Type B pancreatic cell (in vitro differentiated cells): Measurements from ENCODE around the gene SLC16A6. TPM values are rescaled to one million over a fixed set of nuclear protein-coding genes. Genes with fewer than 3 reads are reported as not detected.
A peak's percentile ranks its signal among the peaks of the same experiment; 100 is the strongest.
"Not testable (repeated sequence)": the region's sequence is repeated elsewhere in the genome, so short reads cannot be mapped to it uniquely, and the experiment has no call there.

Source experiments
- DNase-seq: peaks from one replicate; pipeline ENCODE4 v3.0.0; 2021; ENCODE audit warnings: mixed read lengths; ENCODE audit not compliant: unreplicated experiment; ENCODE audit errors: extremely low spot score
- H3K27ac Mint-ChIP-seq: 2 replicates; pipeline ENCODE4 v1.8.0; 2021; ENCODE audit warnings: mild to moderate bottlenecking, mixed read lengths
- H3K27me3 Mint-ChIP-seq: 2 replicates; pipeline ENCODE4 v1.8.0; 2021; ENCODE audit warnings: mixed read lengths
- H3K36me3 Mint-ChIP-seq: 2 replicates; pipeline ENCODE4 v1.8.0; 2021; ENCODE audit warnings: mixed read lengths
- H3K4me1 Mint-ChIP-seq: one replicate; pipeline ENCODE4 v1.8.0; 2021; ENCODE audit warnings: mixed read lengths; ENCODE audit not compliant: unreplicated experiment
- H3K4me3 Mint-ChIP-seq: 2 replicates; pipeline ENCODE4 v1.8.0; 2021; ENCODE audit warnings: mild to moderate bottlenecking, mixed read lengths
- H3K9me3 Mint-ChIP-seq: 2 replicates; pipeline ENCODE4 v1.8.0; 2021; ENCODE audit warnings: mixed read lengths
- CTCF ChIP-seq: fragments of 200-600 bp; sonication (generic); conservative IDR thresholded peaks from 2 replicates; pipeline ENCODE4 v1.5.0; 2021; ENCODE audit warnings: antibody characterized with exemption, mild to moderate bottlenecking
- total RNA-seq: library from RNA; stranded (reverse); gene quantifications from 2 replicates; pipeline ENCODE4 v1.2.1, GENCODE V29; 2021; ENCODE audit warnings: low replicate concordance

Gene SLC16A6
- total RNA-seq, 1 donor from 2014 or later: 1.6 TPM

DNA sequence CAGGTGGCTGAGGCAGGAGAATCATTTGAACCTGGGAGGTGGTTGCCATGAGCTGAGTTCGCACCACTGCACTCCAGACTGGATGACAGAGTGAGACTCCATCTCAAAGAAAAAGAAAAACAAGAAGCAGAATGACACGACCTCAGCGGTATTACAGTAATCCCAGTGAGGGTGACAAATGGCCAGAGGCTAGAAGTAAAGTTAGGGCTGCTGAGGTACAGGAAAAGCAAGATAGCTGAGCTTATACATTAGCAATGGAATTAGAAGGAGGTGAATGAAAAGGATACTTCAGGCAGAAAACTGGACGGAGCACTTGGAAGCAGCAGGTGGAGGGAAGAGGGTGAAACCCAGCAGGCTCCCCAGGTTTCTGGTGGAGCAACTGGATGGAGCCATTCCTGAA lies 69.1 kb downstream of the SLC16A6 start:
- H3K27me3 Mint-ChIP-seq: no peaks in the 10 kb centered on the region
- peak overlapping the region; percentile 59 for H3K27ac Mint-ChIP-seq

GRCh38 chr17:68220786-68221185 lies 70.1 kb downstream of the SLC16A6 start:
- peaks cover 14% of the 10 kb centered on the region for H3K4me1 Mint-ChIP-seq
- not testable (repeated sequence) for DNase-seq, H3K27me3 Mint-ChIP-seq, H3K27ac Mint-ChIP-seq, H3K9me3 Mint-ChIP-seq, H3K4me3 Mint-ChIP-seq
- H3K36me3 Mint-ChIP-seq: peaks cover 11% of the 10 kb centered on the region

More for the DNA sequence above, 69.1 kb downstream of the SLC16A6 start:
- Mint-ChIP-seq H3K36me3 (peaks cover 11% of the 10 kb centered on the region), H3K4me3 (peak overlapping the region; percentile 31), H3K4me1 (peaks cover 14% of the 10 kb centered on the region), H3K9me3 (peaks cover 10% of the 10 kb centered on the region)
- TF ChIP-seq CTCF: no peak
- no peak for DNase-seq

DNA sequence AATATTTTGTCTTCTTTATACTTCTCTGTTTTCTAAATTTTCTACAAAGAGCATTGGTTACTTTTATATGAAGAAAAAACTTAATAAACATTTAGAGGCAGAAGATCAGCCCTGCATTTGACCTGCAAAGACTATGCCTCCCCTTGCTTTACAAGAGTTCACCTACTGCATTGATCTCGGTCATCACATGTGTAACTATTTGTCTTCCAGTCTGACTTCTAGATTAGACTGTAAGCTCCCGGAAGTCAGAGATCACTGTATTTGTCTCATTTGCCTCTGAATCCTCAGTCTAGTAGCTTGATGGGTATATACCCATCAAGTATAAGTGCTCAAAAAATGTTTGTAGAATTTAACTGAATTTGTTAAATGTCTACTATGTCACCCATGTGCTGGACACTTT lies 70.7 kb downstream of the SLC16A6 start:
- H3K4me1 Mint-ChIP-seq: peaks cover 14% of the 10 kb centered on the region
- not testable (repeated sequence) for H3K27ac Mint-ChIP-seq, H3K9me3 Mint-ChIP-seq, H3K27me3 Mint-ChIP-seq, H3K4me3 Mint-ChIP-seq, DNase-seq
- H3K36me3 Mint-ChIP-seq: peaks cover 11% of the 10 kb centered on the region

DNA sequence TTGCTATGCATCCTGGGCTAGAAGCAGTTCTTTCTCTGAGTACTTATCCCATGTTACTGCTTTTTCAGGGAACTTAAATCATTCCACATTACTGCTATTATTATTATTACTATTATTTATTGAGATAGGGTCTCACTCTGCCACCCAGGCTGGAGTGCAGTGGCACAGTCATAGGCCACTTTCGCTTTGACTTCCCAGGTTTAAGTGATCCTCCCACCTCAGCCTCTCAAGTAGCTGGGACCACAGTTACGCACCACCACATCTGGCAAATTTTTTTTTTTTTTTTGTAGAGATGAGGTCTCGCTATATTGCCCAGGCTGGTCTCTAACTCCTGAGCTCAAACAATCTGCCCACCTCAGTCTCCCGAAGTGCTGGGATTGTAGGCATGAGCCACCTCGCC lies 71.5 kb downstream of the SLC16A6 start:
- not testable (repeated sequence) for H3K4me3 Mint-ChIP-seq, DNase-seq, H3K9me3 Mint-ChIP-seq, H3K27me3 Mint-ChIP-seq, H3K27ac Mint-ChIP-seq
- H3K4me1 Mint-ChIP-seq: peaks cover 14% of the 10 kb centered on the region
- peaks cover 13% of the 10 kb centered on the region for H3K36me3 Mint-ChIP-seq

Other genes with a start within 250 kb of the SLC16A6 start
- 68.8 and 75.6 TPM in 2 replicates for gene AMZ2, start 43.1 kb downstream of the SLC16A6 start, total RNA-seq
- gene ARSG, start 368 bp upstream of the SLC16A6 start, total RNA-seq: 4.1 and 4.8 TPM in 2 replicates
- gene WIPI1, start 166.4 kb upstream of the SLC16A6 start, total RNA-seq: 39.0 and 52.2 TPM in 2 replicates
- gene PRKAR1A, start 221.3 kb upstream of the SLC16A6 start, total RNA-seq: 242 and 263 TPM in 2 replicates